ENCODE measurements around the gene SGO2. TPM values are rescaled to one million over a fixed set of nuclear protein-coding genes. Genes with fewer than 3 reads are reported as not detected.

Gene SGO2
- total and polyA plus RNA-seq, 8 donors: 0.58 to 6.7 (median 1.2) TPM

DNA sequence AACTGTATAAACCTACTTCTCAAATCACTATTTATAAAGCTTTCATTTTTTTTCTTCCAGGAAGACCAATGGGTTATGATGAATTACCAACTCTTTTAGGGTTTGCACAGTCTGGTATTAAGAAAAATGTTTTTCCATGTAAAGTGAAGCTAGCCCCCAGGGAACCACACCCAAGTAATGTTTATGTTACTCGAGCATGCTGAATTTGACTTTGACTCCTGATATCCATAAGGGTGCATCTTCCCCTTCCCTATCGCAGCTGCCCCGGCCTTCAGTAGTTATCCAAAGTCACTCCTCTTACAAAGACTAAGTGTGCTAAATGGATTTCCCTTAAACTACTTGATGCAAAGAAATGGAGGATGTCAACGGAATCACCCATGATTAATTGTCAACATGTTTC lies 37.8 kb upstream of the SGO2 start:
- DNase-seq: no peak
- Histone ChIP-seq H3K27ac (no peak overlapping the region), H3K36me3 (peaks cover 12 to 44% (median 41%) of the 10 kb centered on the region in 4 donors), H3K4me1 (peaks cover 0 to 3% (median 0%) of the 10 kb centered on the region in 4 donors), H3K4me3 (no peak overlapping the region), H3K9me3 (no peaks in the 10 kb centered on the region), H3K27me3 (no peaks in the 10 kb centered on the region)
- intact Hi-C loops (cut with DNase I; ENCODE audit: low total_unique reads): no loop called here
- no peak for TF ChIP-seq POLR2A (IDR thresholded peaks at IDR 0.05)
- TF ChIP-seq, protein P1, sequence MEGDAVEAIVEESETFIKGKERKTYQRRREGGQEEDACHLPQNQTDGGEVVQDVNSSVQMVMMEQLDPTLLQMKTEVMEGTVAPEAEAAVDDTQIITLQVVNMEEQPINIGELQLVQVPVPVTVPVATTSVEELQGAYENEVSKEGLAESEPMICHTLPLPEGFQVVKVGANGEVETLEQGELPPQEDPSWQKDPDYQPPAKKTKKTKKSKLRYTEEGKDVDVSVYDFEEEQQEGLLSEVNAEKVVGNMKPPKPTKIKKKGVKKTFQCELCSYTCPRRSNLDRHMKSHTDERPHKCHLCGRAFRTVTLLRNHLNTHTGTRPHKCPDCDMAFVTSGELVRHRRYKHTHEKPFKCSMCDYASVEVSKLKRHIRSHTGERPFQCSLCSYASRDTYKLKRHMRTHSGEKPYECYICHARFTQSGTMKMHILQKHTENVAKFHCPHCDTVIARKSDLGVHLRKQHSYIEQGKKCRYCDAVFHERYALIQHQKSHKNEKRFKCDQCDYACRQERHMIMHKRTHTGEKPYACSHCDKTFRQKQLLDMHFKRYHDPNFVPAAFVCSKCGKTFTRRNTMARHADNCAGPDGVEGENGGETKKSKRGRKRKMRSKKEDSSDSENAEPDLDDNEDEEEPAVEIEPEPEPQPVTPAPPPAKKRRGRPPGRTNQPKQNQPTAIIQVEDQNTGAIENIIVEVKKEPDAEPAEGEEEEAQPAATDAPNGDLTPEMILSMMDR (IDR thresholded peaks at IDR 0.05): no peak
- TF ChIP-seq POLR2AphosphoS5 (IDR thresholded peaks at IDR 0.05): no peak
- no peak for TF ChIP-seq EP300 (IDR thresholded peaks at IDR 0.05)
- WGBS, 5 donors: 74 to 82% (median 76%) methylated on average over 4 of the region's 4 CpGs

DNA sequence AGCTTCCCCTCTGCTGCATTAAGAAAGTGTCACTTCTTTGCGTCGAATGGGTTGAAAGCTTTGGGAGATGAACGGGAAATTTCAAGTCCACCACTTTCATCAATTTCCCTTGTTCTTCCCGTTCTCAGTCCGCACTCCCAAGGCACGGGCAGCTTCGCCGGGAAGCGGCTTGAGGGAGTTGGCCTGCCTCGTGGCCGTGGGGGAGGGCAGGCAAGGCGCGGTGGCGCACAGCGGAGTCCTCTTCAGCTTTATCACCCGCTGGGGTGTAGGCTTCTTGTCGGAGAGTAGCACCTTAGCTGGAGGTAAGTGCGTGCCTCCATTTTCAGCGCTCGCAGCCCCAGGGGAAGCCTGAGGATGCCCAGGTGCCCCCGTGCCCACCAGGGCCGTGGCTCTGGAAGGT lies 36.0 kb upstream of the SGO2 start:
- no peaks in the 10 kb centered on the region for H3K4me1 ChIP-seq
- H3K4me3 ChIP-seq: no peak overlapping the region
- H3K27ac ChIP-seq: no peak overlapping the region
- H3K36me3 ChIP-seq: peaks cover 24 to 62% (median 59%) of the 10 kb centered on the region in 4 donors
- no peaks in the 10 kb centered on the region for H3K27me3 ChIP-seq
- WGBS, 5 donors: 93 to 96% (median 95%) methylated on average over 17 to 22 of the region's 22 CpGs
- intact Hi-C loops (cut with DNase I; ENCODE audit: low total_unique reads): no loop called here
- TF ChIP-seq, protein P1 (IDR thresholded peaks at IDR 0.05): no peak
- no peak for TF ChIP-seq POLR2AphosphoS5 (IDR thresholded peaks at IDR 0.05)
- TF ChIP-seq EP300 (IDR thresholded peaks at IDR 0.05): no peak
- H3K9me3 ChIP-seq: no peaks in the 10 kb centered on the region
- no peak for DNase-seq

DNA sequence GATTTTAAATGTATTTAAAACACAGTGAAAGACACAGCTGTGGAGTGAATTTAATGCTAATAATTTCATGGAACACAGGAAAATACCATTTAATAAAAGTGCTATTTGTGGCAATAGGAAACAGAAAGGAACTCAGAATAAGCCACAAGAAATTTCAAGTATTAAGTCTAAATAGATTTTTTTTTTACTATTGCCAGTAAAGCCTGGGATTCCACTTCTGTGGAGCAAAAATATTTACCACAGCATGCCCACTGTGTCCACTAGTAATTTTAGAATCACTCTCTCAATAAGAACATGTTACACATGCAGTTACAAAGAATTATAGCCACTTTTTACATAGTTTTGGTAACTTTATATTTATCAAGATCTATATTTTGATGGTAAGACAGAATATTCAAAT lies 33.4 kb upstream of the SGO2 start:
- Histone ChIP-seq H3K27me3 (no peaks in the 10 kb centered on the region), H3K4me3 (no peak overlapping the region), H3K36me3 (peaks cover 36 to 89% (median 85%) of the 10 kb centered on the region in 4 donors), H3K27ac (no peak overlapping the region), H3K4me1 (no peaks in the 10 kb centered on the region), H3K9me3 (no peaks in the 10 kb centered on the region)
- DNase-seq: no peak
- TF ChIP-seq EP300 (IDR thresholded peaks at IDR 0.05) (no peak), POLR2A (IDR thresholded peaks at IDR 0.05) (no peak), POLR2AphosphoS5 (IDR thresholded peaks at IDR 0.05) (no peak)
- TF ChIP-seq, protein P1 (IDR thresholded peaks at IDR 0.05): no peak
- intact Hi-C loops (cut with DNase I; ENCODE audit: low total_unique reads): no loop called here

DNA sequence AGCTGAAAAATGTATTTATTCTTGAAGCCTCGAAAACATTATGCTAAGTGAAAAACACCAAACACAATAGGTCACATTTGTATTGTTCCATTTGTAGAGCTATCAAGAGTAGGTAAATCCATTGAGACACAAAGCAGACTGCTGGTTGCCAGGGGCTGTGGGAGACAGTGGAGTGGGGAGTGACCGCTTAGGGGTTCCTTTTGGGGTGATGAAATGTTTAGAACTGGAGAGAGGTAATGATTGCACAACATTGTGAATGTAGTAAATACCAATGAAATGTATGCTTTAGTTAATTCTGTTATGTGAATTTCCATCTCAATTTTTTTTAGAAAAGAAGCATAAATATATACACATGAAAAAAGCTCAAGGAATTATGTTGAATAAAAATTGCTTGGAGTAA lies 32.0 kb upstream of the SGO2 start:
- H3K9me3 ChIP-seq: no peaks in the 10 kb centered on the region
- H3K36me3 ChIP-seq: peaks cover 36 to 100% (median 96%) of the 10 kb centered on the region in 4 donors
- no peaks in the 10 kb centered on the region for H3K27me3 ChIP-seq
- H3K4me1 ChIP-seq: no peaks in the 10 kb centered on the region
- TF ChIP-seq POLR2AphosphoS5 (IDR thresholded peaks at IDR 0.05) (no peak), EP300 (IDR thresholded peaks at IDR 0.05) (no peak), POLR2A (IDR thresholded peaks at IDR 0.05) (no peak)
- intact Hi-C loops (cut with DNase I; ENCODE audit: low total_unique reads): no loop called here
- 91 to 96% (median 94%) methylated on average over 2 of the region's 2 CpGs for WGBS, 5 donors
- no peak overlapping the region for H3K4me3 ChIP-seq
- DNase-seq: no peak
- no peak overlapping the region for H3K27ac ChIP-seq

DNA sequence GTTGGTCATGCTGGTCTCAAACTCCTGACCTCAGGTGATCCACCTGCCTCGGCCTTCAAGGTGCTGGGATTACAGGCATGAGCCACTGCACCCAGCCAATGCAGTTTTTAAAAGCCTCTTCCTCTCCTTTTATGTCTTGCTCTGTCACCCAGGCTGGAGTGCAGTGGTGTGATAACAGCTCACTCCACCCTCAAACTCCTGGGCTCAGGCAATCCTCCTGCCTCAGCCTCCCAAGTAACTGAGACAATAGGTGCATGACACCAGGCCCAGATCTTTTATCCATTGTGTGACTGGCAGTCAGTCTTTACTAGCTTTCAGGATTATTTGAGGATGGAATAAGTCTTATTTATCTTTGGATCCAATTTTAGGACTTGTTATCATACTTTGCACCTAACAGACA lies 29.3 kb upstream of the SGO2 start:
- intact Hi-C loops (cut with DNase I; ENCODE audit: low total_unique reads): no loop called here
- no peak overlapping the region for H3K27ac ChIP-seq
- DNase-seq: no peak
- no peak overlapping the region for H3K4me3 ChIP-seq
- no peaks in the 10 kb centered on the region for H3K27me3 ChIP-seq
- 89 to 100% (median 95%) methylated on average over 1 of the region's 1 CpG for WGBS, 5 donors
- peaks cover 24 to 75% (median 72%) of the 10 kb centered on the region in 4 donors for H3K36me3 ChIP-seq
- no peaks in the 10 kb centered on the region for H3K9me3 ChIP-seq
- H3K4me1 ChIP-seq: no peaks in the 10 kb centered on the region
- TF ChIP-seq, protein P1 (IDR thresholded peaks at IDR 0.05): no peak
- no peak for TF ChIP-seq POLR2A (IDR thresholded peaks at IDR 0.05)
- TF ChIP-seq POLR2AphosphoS5 (IDR thresholded peaks at IDR 0.05): no peak
- TF ChIP-seq EP300 (IDR thresholded peaks at IDR 0.05): no peak
